ENCODE results near the gene EXT2. TPM values are rescaled to one million over a fixed set of nuclear protein-coding genes. Genes with fewer than 3 reads are reported as not detected.

The EXT2 gene
- total RNA-seq, 4 donors from 2014 or later = 19.0 to 53.2 (median 44.5) TPM

DNA sequence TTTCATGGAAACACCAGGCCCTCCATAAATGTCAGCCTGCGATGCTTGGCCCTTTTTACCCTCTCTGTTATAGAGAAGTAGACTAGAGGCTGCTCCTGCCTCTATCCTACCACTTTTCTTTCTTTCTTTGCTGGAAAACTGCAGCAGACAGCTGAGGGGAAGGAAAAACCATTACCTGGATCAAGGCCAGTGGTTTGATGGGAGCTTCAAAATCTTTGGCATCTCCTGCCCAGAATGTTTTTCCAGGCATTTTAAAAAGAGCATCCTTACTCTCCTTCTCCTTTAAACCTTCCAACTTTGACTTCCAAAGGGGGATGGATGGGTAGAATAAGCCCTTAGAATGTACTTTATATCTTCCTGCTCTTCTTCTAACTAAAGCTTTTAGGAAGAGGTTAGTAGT lies 44.9 kb downstream of the EXT2 start:
- Histone ChIP-seq H3K27ac (no peak overlapping the region), H3K36me3 (peaks cover 0 to 24% (median 0%) of the 10 kb centered on the region in 3 donors), H3K27me3 (no peaks in the 10 kb centered on the region), H3K4me1 (no peaks in the 10 kb centered on the region), H3K4me3 (no peak overlapping the region), H3K9me3 (no peaks in the 10 kb centered on the region)
- WGBS, 2 donors = 86 to 90% methylated on average over 1 of the region's 1 CpG
- DNase-seq = no peak
- TF ChIP-seq, protein P1, sequence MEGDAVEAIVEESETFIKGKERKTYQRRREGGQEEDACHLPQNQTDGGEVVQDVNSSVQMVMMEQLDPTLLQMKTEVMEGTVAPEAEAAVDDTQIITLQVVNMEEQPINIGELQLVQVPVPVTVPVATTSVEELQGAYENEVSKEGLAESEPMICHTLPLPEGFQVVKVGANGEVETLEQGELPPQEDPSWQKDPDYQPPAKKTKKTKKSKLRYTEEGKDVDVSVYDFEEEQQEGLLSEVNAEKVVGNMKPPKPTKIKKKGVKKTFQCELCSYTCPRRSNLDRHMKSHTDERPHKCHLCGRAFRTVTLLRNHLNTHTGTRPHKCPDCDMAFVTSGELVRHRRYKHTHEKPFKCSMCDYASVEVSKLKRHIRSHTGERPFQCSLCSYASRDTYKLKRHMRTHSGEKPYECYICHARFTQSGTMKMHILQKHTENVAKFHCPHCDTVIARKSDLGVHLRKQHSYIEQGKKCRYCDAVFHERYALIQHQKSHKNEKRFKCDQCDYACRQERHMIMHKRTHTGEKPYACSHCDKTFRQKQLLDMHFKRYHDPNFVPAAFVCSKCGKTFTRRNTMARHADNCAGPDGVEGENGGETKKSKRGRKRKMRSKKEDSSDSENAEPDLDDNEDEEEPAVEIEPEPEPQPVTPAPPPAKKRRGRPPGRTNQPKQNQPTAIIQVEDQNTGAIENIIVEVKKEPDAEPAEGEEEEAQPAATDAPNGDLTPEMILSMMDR (IDR thresholded peaks at IDR 0.05) = no peak
- TF ChIP-seq POLR2A (IDR thresholded peaks at IDR 0.05) = no peak
- intact Hi-C loops (cut with DNase I) = no loop called here

DNA sequence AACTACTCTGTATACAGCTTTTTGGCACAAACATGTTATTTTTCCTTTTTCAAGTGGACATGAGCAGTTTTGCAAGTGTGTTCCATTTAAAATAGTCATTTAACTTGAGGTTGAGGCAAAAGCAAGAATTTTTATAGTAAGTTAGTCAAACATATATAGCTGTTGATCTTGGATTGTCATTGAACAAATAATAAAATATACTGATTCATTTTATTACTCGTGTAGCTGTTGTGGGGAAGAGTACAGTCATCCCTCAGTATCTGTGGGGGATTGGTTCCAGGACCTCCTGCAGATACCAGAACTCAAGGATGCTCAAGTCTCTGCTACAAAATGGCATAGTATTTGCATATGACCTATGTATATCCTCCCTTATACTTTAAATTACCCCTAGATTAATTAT lies 45.3 kb downstream of the EXT2 start:
- no peak overlapping the region for H3K4me3 ChIP-seq
- DNase-seq = no peak
- 53 to 78% methylated on average over 1 of the region's 1 CpG for WGBS, 2 donors
- H3K27ac ChIP-seq = no peak overlapping the region
- intact Hi-C loops (cut with DNase I) = no loop called here
- no peaks in the 10 kb centered on the region for H3K9me3 ChIP-seq
- H3K4me1 ChIP-seq = no peaks in the 10 kb centered on the region
- no peaks in the 10 kb centered on the region for H3K27me3 ChIP-seq
- TF ChIP-seq POLR2A (IDR thresholded peaks at IDR 0.05) = no peak
- TF ChIP-seq, protein P1 (IDR thresholded peaks at IDR 0.05) = no peak
- H3K36me3 ChIP-seq = peaks cover 0 to 25% (median 0%) of the 10 kb centered on the region in 3 donors

- intact Hi-C loops (cut with DNase I) = no loop called here
- H3K36me3 ChIP-seq = peaks cover 0 to 41% (median 0%) of the 10 kb centered on the region in 3 donors
- DNase-seq = no peak
- TF ChIP-seq, protein P1 (IDR thresholded peaks at IDR 0.05) = no peak
- no peak for TF ChIP-seq POLR2A (IDR thresholded peaks at IDR 0.05)
- H3K27me3 ChIP-seq = no peaks in the 10 kb centered on the region
- H3K9me3 ChIP-seq = no peaks in the 10 kb centered on the region
- H3K4me3 ChIP-seq = no peak overlapping the region
- no peak overlapping the region for H3K27ac ChIP-seq
- WGBS, 2 donors = 69 to 70% methylated on average over 6 to 7 of the region's 7 CpGs
- no peaks in the 10 kb centered on the region for H3K4me1 ChIP-seq
Observed at GRCh38 chr11:44143987-44144909, 48.8 kb downstream of the EXT2 start.

DNA sequence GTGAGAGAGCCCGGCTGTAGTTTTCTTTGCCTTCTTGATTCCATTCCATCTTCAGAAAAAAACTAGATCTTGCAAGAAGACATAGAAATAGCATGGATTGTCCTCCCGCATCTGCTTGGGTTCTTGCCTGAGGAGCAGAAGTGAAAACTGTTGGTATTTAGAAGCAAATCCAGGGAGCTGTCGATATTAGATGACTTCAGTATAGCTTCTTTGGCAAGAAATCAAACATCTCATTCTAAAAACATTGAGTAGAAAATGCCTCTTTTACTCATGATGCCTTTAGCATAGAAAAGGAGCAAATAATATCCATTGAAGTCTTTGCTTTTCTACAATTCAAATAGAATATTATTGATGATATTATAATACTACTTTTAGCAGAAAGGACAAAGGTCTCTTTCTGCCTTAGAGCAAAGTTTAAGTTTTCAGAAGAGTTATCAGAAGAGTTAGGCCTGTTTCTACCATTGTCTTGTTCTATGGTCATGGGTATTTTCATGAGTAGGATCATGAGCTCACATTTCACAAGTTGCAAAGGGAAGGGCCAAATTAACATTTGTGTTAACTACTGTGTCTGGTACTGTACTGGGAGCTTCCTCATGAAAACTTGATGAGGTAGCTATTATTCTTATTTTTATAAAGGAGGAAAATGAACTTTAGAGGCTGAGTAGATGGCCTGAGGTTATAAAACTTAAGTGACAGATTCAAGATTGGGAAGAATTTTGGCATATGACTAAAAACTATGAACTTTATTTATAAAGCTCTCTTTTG lies 49.7 kb downstream of the EXT2 start:
- Histone ChIP-seq H3K9me3 (no peaks in the 10 kb centered on the region), H3K27me3 (no peaks in the 10 kb centered on the region), H3K27ac (no peak overlapping the region), H3K4me3 (no peak overlapping the region), H3K36me3 (peaks cover 0 to 42% (median 0%) of the 10 kb centered on the region in 3 donors), H3K4me1 (no peaks in the 10 kb centered on the region)
- no peak for TF ChIP-seq POLR2A (IDR thresholded peaks at IDR 0.05)
- TF ChIP-seq, protein P1 (IDR thresholded peaks at IDR 0.05) = no peak
- intact Hi-C loops (cut with DNase I) = no loop called here
- WGBS, 2 donors = 72 to 79% methylated on average over 3 of the region's 3 CpGs
- DNase-seq = no peak

DNA sequence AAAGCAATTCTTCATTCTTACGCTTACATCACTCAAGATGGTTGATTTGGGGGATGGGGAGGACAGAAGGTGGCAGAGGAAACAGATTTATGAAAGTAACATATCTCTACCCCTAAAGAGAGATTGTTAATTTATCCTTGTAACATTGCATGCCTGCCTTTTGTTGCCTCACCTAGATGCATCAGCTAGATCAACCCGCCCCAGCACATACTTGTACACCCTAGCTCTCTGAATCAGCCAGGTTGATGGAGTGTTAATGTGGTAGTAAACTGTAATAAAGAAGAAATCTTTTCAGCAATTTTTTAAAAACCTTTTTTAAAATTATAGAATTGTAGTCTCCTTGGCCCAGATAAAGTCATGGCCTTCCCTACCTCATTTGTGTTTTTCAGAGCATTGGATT lies 51.5 kb downstream of the EXT2 start:
- Histone ChIP-seq H3K9me3 (peaks cover 0 to 5% (median 0%) of the 10 kb centered on the region in 3 donors), H3K27ac (no peak overlapping the region), H3K27me3 (no peaks in the 10 kb centered on the region), H3K4me1 (no peaks in the 10 kb centered on the region), H3K36me3 (peaks cover 0 to 59% (median 0%) of the 10 kb centered on the region in 3 donors), H3K4me3 (no peak overlapping the region)
- no peak for TF ChIP-seq POLR2A (IDR thresholded peaks at IDR 0.05)
- TF ChIP-seq, protein P1 (IDR thresholded peaks at IDR 0.05) = no peak
- WGBS, 2 donors = 94 to 95% methylated on average over 2 of the region's 2 CpGs
- intact Hi-C loops (cut with DNase I) = no loop called here
- no peak for DNase-seq
